HG03097 (cell line): ENCODE results near the gene GIGYF1.

ENCODE experiments used
- ATAC-seq: cut with Tn5 transposase; IDR thresholded peaks from one replicate; pipeline ENCODE4 v1.9.1; 2021; ENCODE audit not compliant: unreplicated experiment, low FRiP score

Gene GIGYF1

DNA sequence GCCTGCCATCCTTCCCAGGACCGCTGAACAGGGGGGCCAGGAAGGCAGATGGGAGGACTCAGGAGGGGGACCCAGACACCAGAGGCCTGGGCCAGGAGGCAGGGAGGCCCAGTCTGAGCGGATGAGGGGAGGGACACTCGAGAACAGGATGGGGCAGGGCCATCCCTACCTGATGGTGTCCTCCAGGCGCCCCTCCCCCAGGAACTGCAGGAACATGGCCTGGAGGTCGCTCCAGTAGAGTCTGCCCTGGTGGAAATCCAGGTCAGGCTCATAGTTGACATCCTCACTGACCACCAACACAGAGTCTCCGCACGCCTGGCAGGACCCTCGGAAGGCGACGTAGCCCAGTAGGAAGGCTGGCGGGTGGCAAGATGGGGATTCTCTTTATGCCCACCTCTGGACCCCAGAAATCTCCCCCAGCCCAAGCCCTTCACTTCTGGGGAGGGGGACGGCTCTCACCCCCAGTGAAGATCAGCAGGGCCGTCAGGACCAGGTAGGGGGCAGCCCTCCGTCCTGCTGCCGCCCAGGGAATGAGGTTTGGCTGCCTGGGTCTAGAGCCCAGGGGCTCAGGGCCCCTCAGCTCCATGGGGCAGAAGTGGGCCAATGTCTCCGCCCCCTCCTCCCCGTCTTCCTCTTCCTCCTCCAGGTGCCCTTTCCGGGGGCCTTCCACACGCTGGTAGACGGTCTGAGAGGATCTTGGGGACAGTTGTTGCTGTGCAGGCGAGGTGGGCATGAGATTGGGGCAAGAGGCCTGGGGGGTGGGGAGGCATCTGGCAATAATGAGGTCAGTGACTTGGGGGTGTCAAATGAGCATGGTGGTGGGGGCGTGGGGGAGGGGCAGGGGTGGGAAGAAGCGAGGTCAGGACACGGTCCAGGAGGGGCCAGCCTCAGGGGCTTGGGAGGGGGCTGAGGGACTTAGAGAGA is 53.3 kb downstream of the GIGYF1 start:
- ATAC-seq: no peak

DNA sequence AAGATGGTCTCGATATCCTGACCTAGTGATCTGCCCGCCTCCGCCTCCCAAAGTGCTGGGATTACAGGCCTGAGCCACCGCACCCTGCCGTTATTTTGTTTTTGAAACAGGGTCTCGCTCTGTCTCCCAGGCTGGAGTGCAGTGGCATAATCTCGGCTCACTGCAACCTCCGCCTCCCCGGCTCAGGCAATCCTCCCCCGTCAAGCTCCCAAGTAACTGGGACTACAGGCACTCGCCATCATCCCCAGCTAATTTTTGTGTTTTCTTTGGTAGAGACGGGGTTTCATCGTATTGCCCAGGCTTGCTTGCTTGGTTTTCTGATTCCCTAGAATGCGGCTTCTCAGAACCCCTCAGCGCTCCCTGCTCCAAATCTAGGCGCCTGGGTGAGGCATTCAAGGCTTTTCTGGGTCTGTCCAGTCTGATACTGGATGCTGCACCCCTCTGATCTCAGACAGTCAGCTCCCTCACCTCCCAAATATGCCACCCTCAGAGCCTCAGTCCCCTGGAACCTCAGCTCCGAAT is 54.0 kb downstream of the GIGYF1 start:
- no peak for ATAC-seq

DNA sequence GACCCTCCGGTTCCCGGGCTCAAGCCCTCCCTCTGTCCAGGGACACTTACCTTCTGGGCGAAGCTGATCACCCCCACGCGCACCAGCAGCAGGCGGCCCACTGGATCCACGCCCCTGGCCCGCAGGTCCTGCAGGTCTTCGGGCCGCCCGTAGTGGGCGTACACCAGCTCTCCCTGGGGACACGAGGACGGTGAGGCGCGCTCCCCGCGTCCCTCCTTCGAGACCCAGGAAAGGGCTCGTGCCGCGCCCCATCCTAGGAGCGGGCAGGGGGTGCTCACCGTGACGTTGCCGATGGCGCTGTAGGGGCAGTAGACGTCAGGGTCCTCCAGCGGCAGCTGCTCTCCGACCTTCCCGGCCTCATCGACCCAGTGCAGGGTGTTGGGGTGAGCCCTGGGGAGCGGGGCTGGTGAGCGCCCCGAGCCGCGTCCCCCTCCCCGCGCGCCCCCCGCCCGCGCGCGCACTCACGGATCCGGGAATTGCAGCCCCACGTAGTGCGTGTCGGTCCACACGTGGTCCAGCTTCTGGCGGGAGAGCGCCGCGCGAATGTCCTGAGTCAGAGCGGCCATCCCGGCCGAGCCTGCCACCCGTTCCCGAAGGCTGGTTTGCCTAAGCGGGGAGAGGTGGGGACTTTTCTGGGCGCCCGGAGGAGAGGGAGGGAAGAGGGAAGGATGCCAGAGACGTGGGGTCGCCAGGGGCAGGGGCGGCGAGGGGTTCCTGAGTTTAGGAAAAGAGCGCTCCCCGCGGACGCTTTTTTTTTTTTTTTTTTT is 60.9 kb downstream of the GIGYF1 start:
- no peak for ATAC-seq

DNA sequence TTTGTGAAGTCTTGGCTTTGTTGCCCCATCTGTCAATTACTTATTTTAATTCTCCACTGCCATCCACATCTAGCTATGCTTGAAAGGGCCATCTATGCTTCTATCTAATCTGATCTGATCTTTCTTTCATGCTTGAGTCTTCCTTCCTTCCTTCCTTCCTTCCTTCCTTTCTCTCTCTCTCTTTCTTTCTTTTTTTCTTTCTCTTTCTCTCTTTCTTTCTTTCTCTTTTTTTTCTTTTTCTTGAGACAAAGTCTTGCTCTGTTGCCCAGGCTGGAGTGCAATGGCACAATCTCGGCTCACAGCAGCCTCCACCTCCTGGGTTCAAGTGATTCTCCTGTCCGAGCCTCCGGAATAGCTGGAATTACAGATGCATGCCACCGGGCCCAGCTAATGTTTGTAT is 64.0 kb downstream of the GIGYF1 start:
- ATAC-seq: no peak
